HG02759 (cell line): ENCODE data around the gene ERICH6B.

ENCODE experiments used
- ATAC-seq: cut with Tn5 transposase; IDR thresholded peaks from one replicate; pipeline ENCODE4 v1.9.1; 2021; ENCODE audit warnings: mild to moderate bottlenecking, moderate library complexity; ENCODE audit not compliant: unreplicated experiment

Gene ERICH6B

DNA sequence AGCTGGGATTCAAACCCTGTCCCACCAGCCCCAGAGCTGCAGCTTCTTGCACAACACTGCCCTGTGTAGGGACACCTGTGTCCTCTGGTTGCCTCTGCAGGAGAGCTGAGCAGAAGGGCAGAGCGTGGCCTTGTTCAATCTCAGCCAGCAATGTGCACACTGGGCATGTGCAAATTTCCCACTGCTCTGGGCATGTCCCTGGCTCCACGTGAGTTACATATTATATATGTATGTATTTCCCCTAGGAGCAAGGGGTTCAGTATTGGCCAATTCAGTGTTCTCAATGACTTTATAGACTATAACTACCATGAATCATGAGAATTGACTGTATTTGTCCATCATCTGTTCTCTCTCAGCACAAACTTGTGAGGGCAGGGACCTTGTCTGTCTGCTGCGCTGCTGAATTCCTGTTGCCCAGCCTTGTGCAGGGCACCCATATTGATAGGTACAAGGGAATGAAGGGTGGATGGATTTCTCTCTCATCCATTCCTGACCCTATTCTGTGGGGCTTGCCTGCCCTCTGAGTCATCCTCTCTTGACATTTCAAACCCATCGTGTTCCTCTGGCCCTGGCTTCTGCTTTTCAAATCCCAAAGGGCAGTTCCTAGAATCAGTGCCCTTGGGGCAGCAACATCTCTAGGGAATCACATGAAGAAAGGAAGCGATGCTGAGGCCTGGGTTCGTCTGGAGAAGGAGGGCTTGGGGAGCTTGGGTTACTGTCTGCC lies 69.7 kb downstream of the ERICH6B start:
- ATAC-seq, result no peak

DNA sequence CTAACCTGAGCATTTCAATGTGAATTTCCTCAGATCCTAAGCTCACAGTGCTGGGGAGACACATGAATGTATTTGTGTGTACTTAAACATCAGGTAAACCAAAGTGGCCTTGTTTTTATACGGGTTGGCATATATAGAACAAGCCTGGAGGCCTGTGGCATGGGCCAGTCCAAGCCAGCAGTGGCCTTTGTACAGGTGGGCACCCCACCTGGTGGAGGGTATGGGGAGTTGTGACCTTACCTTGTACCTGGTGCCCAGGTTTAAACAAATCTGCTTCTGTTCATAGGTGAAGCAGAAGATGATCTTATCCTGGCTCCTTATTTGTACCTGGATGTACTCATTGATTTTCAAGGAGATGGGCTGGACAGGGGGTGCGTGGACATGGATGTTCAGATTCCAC lies 71.0 kb downstream of the ERICH6B start:
- ATAC-seq, result no peak

DNA sequence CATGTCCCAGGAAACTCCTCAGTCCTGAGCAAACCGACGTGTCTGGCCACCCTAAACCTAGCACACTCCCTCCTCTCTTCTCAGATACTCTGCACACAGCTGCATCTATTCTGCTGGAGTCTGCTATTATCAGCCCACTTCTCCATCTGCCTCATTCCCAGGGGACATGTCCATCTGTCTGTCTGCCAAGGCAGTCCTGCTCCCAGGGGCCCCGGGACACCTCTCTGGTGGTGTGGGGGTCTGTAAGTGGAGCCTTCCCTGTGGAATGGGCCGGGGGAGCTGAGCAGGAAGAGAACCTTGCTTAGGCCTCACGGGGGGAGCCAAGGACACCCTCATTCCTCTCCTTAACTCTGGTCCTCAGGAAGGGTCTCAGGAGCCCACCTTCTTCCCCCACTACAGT lies 72.7 kb downstream of the ERICH6B start:
- ATAC-seq, result no peak

DNA sequence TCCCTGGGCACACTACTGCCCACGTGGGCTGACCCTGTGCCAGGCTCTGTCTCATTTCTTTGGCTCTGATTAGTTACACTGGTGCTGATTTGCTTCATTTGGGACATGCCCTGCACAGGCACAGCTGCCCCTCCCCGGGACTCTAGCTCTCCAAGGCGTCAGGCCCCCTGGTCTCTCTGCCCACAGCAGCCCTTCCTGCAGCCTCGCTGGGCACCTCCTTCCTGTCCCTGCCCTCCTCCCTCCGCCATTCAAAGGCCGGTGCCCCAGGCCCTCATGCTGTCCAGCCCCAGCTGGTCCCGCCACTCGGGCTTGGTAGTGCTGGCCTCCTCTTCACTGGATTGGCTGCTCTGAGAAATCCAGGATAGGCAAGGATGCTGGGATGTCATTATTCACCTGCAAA lies 73.1 kb downstream of the ERICH6B start:
- no peak for ATAC-seq

DNA sequence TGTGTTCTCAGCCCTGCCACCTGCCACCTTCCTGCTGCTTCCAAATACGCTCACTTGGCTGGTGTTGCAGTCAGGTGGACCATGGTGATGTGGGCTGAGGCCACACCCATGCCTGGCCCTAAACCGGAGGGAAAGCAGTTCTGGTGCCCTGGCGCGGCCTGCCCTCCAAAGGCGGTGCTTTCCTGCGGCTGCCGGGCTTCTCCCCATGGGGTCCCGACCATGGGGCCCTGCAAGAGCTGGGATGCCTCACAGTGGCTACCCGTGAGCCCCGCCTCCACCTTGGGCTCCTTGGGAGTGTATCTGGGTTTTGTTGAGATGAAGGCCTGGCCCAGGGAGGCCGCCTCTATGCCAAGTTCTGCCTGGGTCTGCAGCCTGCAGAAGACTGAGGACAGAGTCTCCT lies 73.7 kb downstream of the ERICH6B start:
- no peak for ATAC-seq

DNA sequence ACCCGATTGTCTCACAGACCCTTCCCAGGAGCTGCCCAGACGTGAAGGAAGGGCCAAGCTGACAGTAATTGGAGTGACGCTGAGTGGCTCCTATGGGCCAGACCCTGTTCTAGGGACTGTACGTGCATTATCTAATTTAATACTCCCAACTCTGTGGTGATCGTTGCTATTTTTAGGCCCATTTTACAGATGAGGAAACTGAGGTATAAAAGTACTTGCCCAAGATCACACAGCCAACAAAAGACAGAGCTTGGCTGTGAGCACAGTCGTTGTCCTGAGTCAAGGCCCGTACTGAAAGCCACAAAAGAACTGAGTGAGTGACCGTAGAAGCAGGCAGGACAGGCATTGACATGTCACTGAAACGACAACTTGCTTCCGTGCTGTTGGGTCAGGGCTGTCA lies 74.7 kb downstream of the ERICH6B start:
- no peak for ATAC-seq

GRCh38 chr13:45540195-45540594 lies 75.3 kb downstream of the ERICH6B start:
- ATAC-seq, result no peak

DNA sequence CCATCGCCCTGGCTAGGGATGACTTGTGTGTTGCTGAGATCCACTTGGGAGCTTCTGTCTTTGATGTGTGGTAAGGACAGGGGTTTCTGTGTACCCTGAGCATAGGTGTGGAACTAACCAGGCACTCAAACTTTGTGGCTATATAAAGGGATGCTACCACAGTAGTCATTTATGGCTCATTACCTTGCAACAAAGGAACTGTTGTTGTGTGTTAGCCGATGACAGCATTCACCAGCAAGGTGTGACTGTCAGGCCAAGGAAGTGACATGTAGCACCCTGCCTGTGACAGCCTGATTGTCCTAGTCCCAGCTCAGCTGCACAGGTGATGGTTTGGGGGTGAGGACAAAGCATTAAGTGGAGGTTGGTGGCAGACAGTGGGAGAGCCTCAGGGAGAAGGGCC lies 77.2 kb downstream of the ERICH6B start:
- ATAC-seq, result peak; percentile 64

- ATAC-seq, result no peak
Measured at GRCh38 chr13:45537516-45537915, 78.0 kb downstream of the ERICH6B start.

GRCh38 chr13:45536224-45536623 lies 79.3 kb downstream of the ERICH6B start:
- no peak for ATAC-seq

- no peak for ATAC-seq
Measured at GRCh38 chr13:45534604-45535003, 80.9 kb downstream of the ERICH6B start.

DNA sequence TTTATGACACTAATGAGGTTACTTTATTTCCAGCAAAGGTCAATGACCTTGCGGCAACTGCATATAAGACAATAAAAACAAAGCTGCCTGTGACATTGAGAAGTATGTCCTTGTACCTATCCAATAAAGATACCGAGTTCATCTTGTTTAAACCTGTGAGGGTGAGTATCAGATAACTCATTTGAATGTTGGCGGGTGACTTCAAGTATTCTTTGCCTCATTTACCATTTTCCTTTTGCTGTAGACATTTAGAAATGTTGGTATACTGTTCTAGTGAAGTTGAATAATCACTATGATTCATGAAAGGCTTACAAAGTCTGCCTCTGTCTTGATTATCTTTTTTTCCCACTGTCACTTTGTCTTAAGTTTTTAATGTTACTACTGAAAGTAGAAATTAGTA lies 85.8 kb downstream of the ERICH6B start:
- no peak for ATAC-seq

GRCh38 chr13:45527699-45528462 lies 87.7 kb downstream of the ERICH6B start:
- ATAC-seq, result no peak

DNA sequence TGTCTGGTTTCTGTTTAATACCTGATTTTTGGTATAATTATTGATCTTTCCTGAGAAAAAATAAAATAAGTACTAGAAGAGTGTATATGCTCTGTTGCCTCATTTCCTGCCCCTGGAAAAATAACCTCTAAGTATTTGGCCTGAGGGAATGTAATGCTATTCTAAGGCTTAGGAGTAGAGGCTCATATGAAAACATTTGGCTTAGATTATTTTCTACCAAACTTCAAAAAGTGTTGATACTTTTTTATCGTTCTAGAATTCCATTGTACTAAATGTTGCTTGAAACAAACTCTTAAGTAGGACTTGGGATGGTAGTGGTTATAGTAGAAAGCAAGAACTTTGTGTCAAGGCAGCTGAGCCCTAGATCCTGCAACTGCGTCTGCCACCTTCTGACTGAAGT lies 93.0 kb downstream of the ERICH6B start:
- ATAC-seq, result no peak

GRCh38 chr13:45521297-45521696 lies 94.2 kb downstream of the ERICH6B start:
- no peak for ATAC-seq

DNA sequence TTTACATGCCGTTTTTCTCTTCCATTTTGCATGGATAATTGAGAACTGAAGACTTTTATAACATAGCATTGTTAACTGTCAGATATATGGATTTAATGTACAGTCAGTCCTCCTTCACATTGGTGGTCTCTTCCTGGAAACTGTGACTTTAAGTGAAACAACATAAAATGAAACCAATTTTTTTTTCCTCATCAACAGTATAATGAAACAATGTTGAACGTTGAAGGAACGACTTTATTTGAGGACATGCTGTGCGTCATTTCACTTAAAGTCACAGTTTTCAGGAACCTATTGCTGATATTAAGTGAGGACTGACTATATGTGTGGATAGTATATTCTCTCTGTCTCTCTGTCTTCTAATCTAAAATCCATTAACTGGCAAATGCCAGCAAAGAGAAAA lies 96.0 kb downstream of the ERICH6B start:
- ATAC-seq, result no peak

- ATAC-seq, result no peak
Measured at GRCh38 chr13:45518525-45519245, 96.9 kb downstream of the ERICH6B start.

GRCh38 chr13:45516757-45517156 lies 98.8 kb downstream of the ERICH6B start:
- no peak for ATAC-seq

GRCh38 chr13:45512098-45512496 lies 103.4 kb downstream of the ERICH6B start:
- ATAC-seq, result no peak

GRCh38 chr13:45511310-45512097 lies 104.0 kb downstream of the ERICH6B start:
- no peak for ATAC-seq

DNA sequence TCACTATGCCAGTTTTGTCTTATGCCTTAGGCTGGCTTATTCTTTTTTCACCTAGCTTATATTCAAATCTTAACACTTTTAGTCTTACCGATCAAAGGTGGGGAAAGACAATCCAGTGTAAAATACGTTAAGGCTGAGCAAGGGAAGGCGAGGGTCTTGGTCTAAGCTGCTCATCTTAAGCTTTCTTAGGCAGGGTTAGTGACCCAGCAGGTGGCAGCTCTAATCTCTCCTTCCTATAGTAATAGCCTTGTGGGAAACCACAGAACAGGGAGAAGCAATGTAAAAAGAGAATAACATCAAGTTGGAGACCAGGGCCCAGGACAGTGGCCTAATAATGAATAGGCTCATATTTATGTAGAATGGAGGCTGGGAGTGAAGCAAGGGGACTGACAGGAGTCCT lies 104.9 kb downstream of the ERICH6B start:
- no peak for ATAC-seq
